Testis (tissue), 2 donors: Measurements from ENCODE around the gene PPM1F.

Experiments used
- POLR2A ChIP-seq: fragments of 450-650 bp; IDR thresholded peaks from one replicate; pipeline ENCODE4 v1.6.1; 2017; ENCODE audit warnings: antibody characterized with exemption, mild to moderate bottlenecking, moderate library complexity
- TF ChIP-seq, protein P1 (sequence below), 3 experiments: fragments of 450-650 bp in 2 of 3; fragments of 200-600 bp in 1 of 3; sonication (generic) in 1 of 3; IDR thresholded peaks; one replicate each; pipeline ENCODE4 v1.5.1; 2016 to 2019; ENCODE audit warnings: antibody characterized with exemption in 3 of 3, mild to moderate bottlenecking in 2 of 3, moderate library complexity in 1 of 3

DNA sequence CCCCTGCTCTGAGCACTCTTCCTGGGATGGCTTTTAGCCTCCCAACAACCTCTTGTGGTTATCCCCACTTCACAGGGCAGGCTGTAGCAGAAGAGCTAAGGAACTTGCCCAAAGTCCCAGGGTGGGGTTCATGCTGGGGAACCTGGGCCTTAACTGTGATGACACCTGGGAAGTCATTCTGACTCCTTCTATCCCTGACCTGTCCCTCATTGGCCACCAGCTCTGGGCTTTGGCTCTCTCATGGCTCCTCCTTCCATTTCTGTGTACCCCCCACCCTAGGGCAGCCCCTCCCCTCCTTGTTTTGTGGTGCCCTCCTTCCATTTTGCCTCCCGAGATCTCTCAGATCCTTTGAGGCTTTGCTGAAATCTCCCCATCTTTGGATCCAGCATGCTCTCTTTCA lies 2.7 kb downstream of the PPM1F start:
- TF ChIP-seq, protein P1, sequence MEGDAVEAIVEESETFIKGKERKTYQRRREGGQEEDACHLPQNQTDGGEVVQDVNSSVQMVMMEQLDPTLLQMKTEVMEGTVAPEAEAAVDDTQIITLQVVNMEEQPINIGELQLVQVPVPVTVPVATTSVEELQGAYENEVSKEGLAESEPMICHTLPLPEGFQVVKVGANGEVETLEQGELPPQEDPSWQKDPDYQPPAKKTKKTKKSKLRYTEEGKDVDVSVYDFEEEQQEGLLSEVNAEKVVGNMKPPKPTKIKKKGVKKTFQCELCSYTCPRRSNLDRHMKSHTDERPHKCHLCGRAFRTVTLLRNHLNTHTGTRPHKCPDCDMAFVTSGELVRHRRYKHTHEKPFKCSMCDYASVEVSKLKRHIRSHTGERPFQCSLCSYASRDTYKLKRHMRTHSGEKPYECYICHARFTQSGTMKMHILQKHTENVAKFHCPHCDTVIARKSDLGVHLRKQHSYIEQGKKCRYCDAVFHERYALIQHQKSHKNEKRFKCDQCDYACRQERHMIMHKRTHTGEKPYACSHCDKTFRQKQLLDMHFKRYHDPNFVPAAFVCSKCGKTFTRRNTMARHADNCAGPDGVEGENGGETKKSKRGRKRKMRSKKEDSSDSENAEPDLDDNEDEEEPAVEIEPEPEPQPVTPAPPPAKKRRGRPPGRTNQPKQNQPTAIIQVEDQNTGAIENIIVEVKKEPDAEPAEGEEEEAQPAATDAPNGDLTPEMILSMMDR (IDR thresholded peaks at IDR 0.05): no peak
- no peak for TF ChIP-seq POLR2A
